ENCODE data around the gene TRIM54.

TRIM54 gene

DNA sequence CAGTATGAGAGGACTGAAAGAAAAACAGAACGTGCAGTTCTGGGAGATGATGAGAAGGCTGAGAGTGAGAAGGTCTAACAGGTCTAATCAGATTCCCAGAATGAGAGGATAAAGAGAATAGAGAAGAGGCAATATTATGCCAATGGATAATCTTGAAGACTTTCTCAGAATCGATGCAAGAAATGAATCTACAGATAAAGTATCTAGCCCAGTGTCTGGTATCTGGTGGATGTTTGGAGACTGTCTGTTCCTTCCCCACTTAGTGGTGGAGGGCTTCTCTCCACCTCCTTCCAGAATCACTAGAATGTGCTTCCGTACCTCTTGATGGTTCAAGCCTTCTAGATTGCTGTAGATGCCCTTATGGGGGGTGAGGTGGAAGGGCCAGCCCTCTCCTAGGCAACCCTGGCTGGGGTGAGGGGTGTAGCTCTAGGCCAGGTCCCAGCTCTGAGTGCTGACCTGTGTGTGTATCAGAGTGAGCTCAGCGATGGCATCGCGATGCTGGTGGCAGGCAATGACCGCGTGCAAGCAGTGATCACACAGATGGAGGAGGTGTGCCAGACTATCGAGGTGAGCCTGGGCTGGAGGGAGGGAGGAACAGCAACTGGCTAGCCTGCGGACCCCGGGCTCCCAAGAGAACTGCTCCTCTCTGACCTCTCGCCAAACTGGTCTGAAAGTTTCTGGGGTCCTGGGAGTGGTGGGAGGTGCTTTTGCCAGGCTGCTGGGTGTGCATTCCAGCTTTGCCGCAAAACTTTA is 22.4 kb downstream of the TRIM54 start:
- no peak overlapping the region for H3K4me3 ChIP-seq (ENCODE audit: control insufficient read depth, low read depth, low read length)
- TF ChIP-seq, protein P1, sequence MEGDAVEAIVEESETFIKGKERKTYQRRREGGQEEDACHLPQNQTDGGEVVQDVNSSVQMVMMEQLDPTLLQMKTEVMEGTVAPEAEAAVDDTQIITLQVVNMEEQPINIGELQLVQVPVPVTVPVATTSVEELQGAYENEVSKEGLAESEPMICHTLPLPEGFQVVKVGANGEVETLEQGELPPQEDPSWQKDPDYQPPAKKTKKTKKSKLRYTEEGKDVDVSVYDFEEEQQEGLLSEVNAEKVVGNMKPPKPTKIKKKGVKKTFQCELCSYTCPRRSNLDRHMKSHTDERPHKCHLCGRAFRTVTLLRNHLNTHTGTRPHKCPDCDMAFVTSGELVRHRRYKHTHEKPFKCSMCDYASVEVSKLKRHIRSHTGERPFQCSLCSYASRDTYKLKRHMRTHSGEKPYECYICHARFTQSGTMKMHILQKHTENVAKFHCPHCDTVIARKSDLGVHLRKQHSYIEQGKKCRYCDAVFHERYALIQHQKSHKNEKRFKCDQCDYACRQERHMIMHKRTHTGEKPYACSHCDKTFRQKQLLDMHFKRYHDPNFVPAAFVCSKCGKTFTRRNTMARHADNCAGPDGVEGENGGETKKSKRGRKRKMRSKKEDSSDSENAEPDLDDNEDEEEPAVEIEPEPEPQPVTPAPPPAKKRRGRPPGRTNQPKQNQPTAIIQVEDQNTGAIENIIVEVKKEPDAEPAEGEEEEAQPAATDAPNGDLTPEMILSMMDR (IDR thresholded peaks at IDR 0.05; ENCODE audit: control insufficient read depth, insufficient read depth, low read depth, low read length, missing control alignments): no peak
- DNase-seq (ENCODE audit: low read depth): no peak

DNA sequence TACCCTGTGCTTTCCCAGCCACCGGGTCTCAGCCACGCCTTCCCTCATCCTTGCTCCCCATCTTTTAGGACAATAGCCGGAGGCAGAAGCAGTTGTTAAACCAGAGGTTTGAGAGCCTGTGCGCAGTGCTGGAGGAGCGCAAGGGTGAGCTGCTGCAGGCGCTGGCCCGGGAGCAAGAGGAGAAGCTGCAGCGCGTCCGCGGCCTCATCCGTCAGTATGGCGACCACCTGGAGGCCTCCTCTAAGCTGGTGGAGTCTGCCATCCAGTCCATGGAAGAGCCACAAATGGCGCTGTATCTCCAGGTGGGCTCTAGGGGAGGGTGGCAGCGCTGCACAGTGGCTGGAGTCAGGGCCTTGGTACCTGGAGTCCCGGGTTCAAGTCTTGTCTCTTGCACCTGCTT is 23.3 kb downstream of the TRIM54 start:
- H3K4me3 ChIP-seq (ENCODE audit: control insufficient read depth, low read depth, low read length): no peak overlapping the region
- TF ChIP-seq, protein P1 (IDR thresholded peaks at IDR 0.05; ENCODE audit: control insufficient read depth, insufficient read depth, low read depth, low read length, missing control alignments): no peak
- DNase-seq (ENCODE audit: low read depth): no peak

DNA sequence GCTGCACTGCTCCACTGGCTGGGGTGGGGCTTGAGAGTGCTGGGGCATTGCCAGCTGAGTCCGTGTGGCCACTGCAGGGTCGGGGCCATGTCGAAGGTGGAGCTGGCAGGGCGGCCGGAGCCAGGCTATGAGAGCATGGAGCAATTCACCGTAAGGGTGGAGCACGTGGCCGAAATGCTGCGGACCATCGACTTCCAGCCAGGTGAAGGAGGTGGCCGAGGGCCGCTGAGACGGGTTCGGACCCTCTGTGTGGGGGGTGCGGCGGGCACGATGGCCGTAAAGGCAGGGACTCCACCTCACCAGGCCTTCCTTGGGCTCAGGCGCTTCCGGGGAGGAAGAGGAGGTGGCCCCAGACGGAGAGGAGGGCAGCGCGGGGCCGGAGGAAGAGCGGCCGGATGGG is 23.9 kb downstream of the TRIM54 start:
- no peak overlapping the region for H3K4me3 ChIP-seq (ENCODE audit: control insufficient read depth, low read depth, low read length)
- no peak for DNase-seq (ENCODE audit: low read depth)
- TF ChIP-seq, protein P1 (IDR thresholded peaks at IDR 0.05; ENCODE audit: control insufficient read depth, insufficient read depth, low read depth, low read length, missing control alignments): no peak

DNA sequence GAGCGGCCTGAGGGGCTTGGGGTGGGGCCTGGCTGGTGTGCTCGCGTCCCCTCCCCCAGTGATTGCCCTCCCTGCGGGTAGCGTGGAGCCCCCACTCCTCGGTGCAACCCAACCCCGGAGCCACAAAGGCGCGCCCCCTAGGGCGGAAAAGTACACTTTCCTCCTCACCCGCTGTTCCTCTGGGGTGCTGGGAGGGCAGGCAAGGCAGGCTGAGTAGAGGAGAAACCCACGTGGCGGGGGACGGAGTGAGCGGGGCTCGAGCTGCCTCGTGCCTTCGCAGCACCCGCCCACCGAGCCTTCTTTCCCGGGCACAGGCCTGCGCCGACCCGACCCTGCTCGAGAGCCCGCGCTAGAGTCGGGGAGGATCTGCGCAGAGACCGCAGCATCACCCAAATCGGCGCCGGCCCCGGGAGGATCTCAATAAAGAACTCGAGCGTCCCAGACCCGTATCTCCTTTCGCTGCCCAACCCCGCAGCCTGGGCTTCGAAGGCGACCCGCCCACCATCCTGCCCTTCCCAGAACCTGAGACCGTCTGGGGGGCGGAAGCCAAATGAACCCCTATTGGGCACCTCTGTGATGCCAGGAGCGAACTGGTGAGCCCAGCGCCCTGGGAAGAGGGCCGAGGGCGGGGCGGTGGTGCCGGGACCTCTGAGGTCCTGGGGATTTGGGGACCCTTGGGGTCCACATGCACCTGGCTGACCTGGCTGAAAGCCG is 24.5 kb downstream of the TRIM54 start:
- DNase-seq (ENCODE audit: low read depth): no peak
- no peak overlapping the region for H3K4me3 ChIP-seq (ENCODE audit: control insufficient read depth, low read depth, low read length)
- TF ChIP-seq, protein P1 (IDR thresholded peaks at IDR 0.05; ENCODE audit: control insufficient read depth, insufficient read depth, low read depth, low read length, missing control alignments): no peak

DNA sequence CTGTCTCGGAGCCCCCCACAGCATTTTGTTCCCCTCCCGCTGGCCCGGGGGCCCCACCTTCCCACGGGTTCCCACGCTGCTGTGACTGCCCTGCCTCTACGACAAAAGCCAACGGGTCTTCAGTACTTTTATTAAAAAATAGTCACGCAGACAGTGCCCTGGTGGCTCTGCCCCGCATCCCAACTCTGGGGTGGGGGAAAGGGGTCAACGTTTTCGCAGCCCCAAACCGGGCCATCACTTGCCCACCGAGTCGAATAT is 25.0 kb downstream of the TRIM54 start:
- H3K4me3 ChIP-seq (ENCODE audit: control insufficient read depth, low read depth, low read length): no peak overlapping the region
- DNase-seq (ENCODE audit: low read depth): no peak
- TF ChIP-seq, protein P1 (IDR thresholded peaks at IDR 0.05; ENCODE audit: control insufficient read depth, insufficient read depth, low read depth, low read length, missing control alignments): no peak

DNA sequence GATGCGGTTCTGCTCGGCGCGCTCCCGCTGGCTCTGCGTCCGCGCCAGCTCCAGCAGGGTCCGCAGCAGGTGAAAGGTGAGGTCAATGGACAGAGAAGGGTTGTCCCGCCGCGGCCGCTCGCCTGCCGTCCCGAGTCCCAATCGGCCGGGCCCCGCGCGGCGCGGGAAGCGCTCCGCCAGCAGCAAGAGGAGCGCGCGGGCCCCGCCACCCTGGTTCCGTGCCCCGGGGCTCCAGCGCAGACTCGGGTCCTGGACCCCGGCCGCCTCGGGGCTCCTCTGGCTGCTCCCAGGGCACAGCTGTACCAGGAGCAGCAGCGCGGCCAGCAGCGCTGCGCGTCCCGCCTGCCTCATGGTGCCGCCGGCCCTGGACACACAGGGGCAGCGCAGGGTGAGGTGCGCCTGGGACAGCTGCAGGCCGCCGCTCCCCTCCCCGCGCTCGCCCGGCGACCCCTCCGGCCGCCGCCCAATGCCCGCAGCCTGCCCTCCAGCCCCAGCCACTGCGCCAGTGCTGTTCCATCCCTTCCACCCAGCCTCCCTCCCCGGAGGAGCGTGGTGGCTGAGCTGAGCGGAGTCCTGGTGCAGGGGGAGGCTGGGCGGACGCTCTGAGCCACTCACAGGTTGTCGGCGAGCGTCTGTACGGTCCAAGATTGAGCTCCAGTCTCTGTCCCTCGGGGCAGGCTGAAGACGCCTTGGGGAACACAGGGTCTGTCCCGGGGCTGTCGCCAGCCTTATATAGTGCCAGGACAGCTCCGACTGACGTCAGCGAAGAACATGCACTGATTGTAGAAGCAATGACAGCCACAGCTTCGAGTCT is 25.5 kb downstream of the TRIM54 start:
- no peak overlapping the region for H3K4me3 ChIP-seq (ENCODE audit: control insufficient read depth, low read depth, low read length)
- TF ChIP-seq, protein P1 (IDR thresholded peaks at IDR 0.05; ENCODE audit: control insufficient read depth, insufficient read depth, low read depth, low read length, missing control alignments): no peak
- DNase-seq (ENCODE audit: low read depth): no peak
